SK-N-SH (cell line): ENCODE results near the gene FAM114A1. TPM values are rescaled to one million over a fixed set of nuclear protein-coding genes. Genes with fewer than 3 reads are reported as not detected.
A peak's percentile ranks its signal among the peaks of the same experiment; 100 is the strongest.

Source experiments
- CTCF ChIA-PET: fragments of 300-600, 350-600 bp; formaldehyde crosslinking; extraction: SDS; loops from one replicate; lab custom pipeline; 2021; lab: Yijun Ruan, JAX
- POLR2A ChIA-PET: fragments of 350-600 bp; sonication (Branson Sonifier 250); formaldehyde crosslinking; extraction: SDS; loops from one replicate; lab custom pipeline; 2020; ENCODE audit warnings: antibody characterized with exemption, inconsistent platforms; lab: Yijun Ruan, JAX
- DNase-seq: peaks from one replicate; pipeline ENCODE4 v3.0.0; 2012
- H2AFZ ChIP-seq: fragments of 200-600 bp; sonication (generic); 2 replicates; pipeline ENCODE4 v1.8.1; 2016; ENCODE audit warnings: antibody characterized with exemption, mild to moderate bottlenecking, low read depth
- H3F3A ChIP-seq: fragments of 200-600 bp; sonication (generic); replicated peaks from 2 replicates; pipeline ENCODE3; 2016; ENCODE audit warnings: antibody characterized with exemption, mild to moderate bottlenecking; ENCODE audit not compliant: insufficient read depth
- H3K27ac ChIP-seq, 2 experiments: fragments of 200-500 bp in 1 of 2; fragments of 200-600 bp in 1 of 2; sonication (Bioruptor generic) in 1 of 2; sonication (generic), shearing (Covaris generic) in 1 of 2; 2 replicates each; pipeline versions ENCODE4 v1.5.1 to v1.6.1; 2014 to 2016; ENCODE audit warnings: low read depth in 2 of 2, inconsistent platforms in 1 of 2, low read length in 1 of 2, mild to moderate bottlenecking in 1 of 2, mixed read lengths in 1 of 2
- H3K27me3 ChIP-seq: fragments of 200-600 bp; sonication (generic), shearing (Covaris generic); 2 replicates; pipeline ENCODE4 v1.6.1; 2016; ENCODE audit warnings: mixed run types; ENCODE audit not compliant: insufficient read depth
- H3K36me3 ChIP-seq, 2 experiments: fragments of 200-500 bp in 1 of 2; fragments of 200-600 bp in 1 of 2; sonication (Bioruptor generic) in 1 of 2; sonication (generic) in 1 of 2; replicated peaks in 1 of 2; 2 replicates each; pipeline versions ENCODE3 to v1.5.1; 2014 to 2016; ENCODE audit warnings: low read length in 1 of 2, mild to moderate bottlenecking in 1 of 2; ENCODE audit not compliant: insufficient read depth in 2 of 2, control insufficient read depth in 1 of 2
- H3K4me1 ChIP-seq, 2 experiments: fragments of 200-500 bp in 1 of 2; fragments of 200-600 bp in 1 of 2; sonication (Bioruptor generic) in 1 of 2; sonication (generic), shearing (Covaris generic) in 1 of 2; 2 replicates each; pipeline versions ENCODE4 v1.5.1 to v1.6.1; 2014 to 2016; ENCODE audit warnings: low read depth in 1 of 2, low read length in 1 of 2, mixed run types in 1 of 2; ENCODE audit not compliant: insufficient read depth in 2 of 2, control insufficient read depth in 1 of 2
- H3K4me2 ChIP-seq: fragments of 200-600 bp; sonication (generic), shearing (Covaris generic); 2 replicates; pipeline ENCODE4 v1.6.1; 2017; ENCODE audit warnings: mixed run types
- H3K4me3 ChIP-seq, 2 experiments: fragments of 200-500 bp in 1 of 2; fragments of 200-600 bp in 1 of 2; sonication (Bioruptor generic) in 1 of 2; sonication (generic), shearing (Covaris generic) in 1 of 2; 2 replicates each; pipeline versions ENCODE4 v1.5.1 to v1.8.1; 2014 to 2016; ENCODE audit warnings: low read depth in 2 of 2, inconsistent platforms in 1 of 2, low read length in 1 of 2, mild to moderate bottlenecking in 1 of 2, mixed read lengths in 1 of 2, moderate library complexity in 1 of 2
- H3K79me2 ChIP-seq: fragments of 200-600 bp; sonication (generic); 2 replicates; pipeline ENCODE4 v1.8.1; 2017; ENCODE audit warnings: mild to moderate bottlenecking; ENCODE audit not compliant: insufficient read depth
- H3K9ac ChIP-seq: fragments of 200-600 bp; sonication (generic); 2 replicates; pipeline ENCODE4 v1.6.1; 2017; ENCODE audit warnings: mixed run types
- H3K9me2 ChIP-seq: fragments of 200-600 bp; sonication (generic); 2 replicates; pipeline ENCODE4 v1.6.1; 2017; ENCODE audit warnings: mixed run types
- H3K9me3 ChIP-seq: fragments of 200-600 bp; sonication (generic); 2 replicates; pipeline ENCODE4 v1.6.1; 2017; ENCODE audit warnings: mixed run types, mild to moderate bottlenecking, moderate library complexity
- H4K20me1 ChIP-seq: fragments of 200-600 bp; sonication (generic); 2 replicates; pipeline ENCODE4 v1.6.1; 2017; ENCODE audit warnings: mild to moderate bottlenecking, mixed run types; ENCODE audit not compliant: insufficient read depth
- CHD2 ChIP-seq: fragments of 150-350 bp; IDR thresholded peaks from 2 replicates; pipeline ENCODE4 v1.6.1; 2018; ENCODE audit warnings: low read length; ENCODE audit not compliant: partially characterized antibody
- EP300 ChIP-seq, 2 experiments: IDR thresholded peaks; 2 replicates each; pipeline versions ENCODE4 v1.4.0 to v1.6.1; 2012; ENCODE audit warnings: borderline replicate concordance in 1 of 2, low read depth in 1 of 2, low read length in 1 of 2
- EZH2phosphoT487 ChIP-seq: fragments of 200-600 bp; sonication (generic); IDR thresholded peaks from 2 replicates; pipeline ENCODE4 v1.6.1; 2017; ENCODE audit warnings: low read depth, mixed run types, mild to moderate bottlenecking, antibody characterized with exemption, moderate library complexity, borderline replicate concordance
- FOXJ3 ChIP-seq: sonication (generic); formaldehyde crosslinking; IDR thresholded peaks from 2 replicates; pipeline ENCODE4 v1.5.1; 2020; ENCODE audit warnings: mild to moderate bottlenecking, missing genetic modification reagents
- GABPA ChIP-seq: IDR thresholded peaks from 2 replicates; pipeline ENCODE4 v1.4.0; 2012; ENCODE audit warnings: low read depth, mild to moderate bottlenecking
- MEF2A ChIP-seq: IDR thresholded peaks from 2 replicates; pipeline ENCODE4 v1.4.0; 2012; ENCODE audit warnings: low read depth, borderline replicate concordance
- NFIC ChIP-seq: IDR thresholded peaks from 2 replicates; pipeline ENCODE4 v1.4.0; 2012; ENCODE audit warnings: borderline replicate concordance
- RAD21 ChIP-seq: IDR thresholded peaks from 2 replicates; pipeline ENCODE4 v1.6.1; 2012; ENCODE audit warnings: mild to moderate bottlenecking, low read length
- SMC3 ChIP-seq: IDR thresholded peaks from 2 replicates; pipeline ENCODE4 v1.6.1; 2012; ENCODE audit warnings: low read depth, low read length, improper control_type of control experiment
- TAF1 ChIP-seq: IDR thresholded peaks from 2 replicates; pipeline ENCODE4 v1.6.1; 2012; ENCODE audit warnings: low read depth, mild to moderate bottlenecking, low read length, moderate library complexity, borderline replicate concordance
- ZBTB33 ChIP-seq: IDR thresholded peaks from 2 replicates; pipeline ENCODE4 v1.4.0; 2012; ENCODE audit warnings: low read depth, borderline replicate concordance
- WGBS: methylation state at CpG from one replicate; pipeline ENCODE4 v1.1.6; 2017; ENCODE audit warnings: low lambda C conversion rate; 5-methylcytosine and 5-hydroxymethylcytosine counted together
- polyA plus RNA-seq, 3 experiments: library from polyadenylated mRNA; depleted of rRNA; stranded (reverse); fragments of >200 nt; gene quantifications; 2 replicates each; pipeline ENCODE4 v1.2.3, GENCODE V29; 2012
- TF ChIP-seq, protein P1 (sequence below): IDR thresholded peaks from 2 replicates; pipeline ENCODE4; 2012
- TF ChIP-seq, protein P2 (sequence below): fragments of 200-600 bp; sonication (generic); IDR thresholded peaks from 2 replicates; pipeline ENCODE4 v1.6.1; 2017; ENCODE audit warnings: antibody characterized with exemption, mild to moderate bottlenecking, moderate library complexity

The FAM114A1 gene
- polyA plus RNA-seq, 1 of the 3 experiments (the other 2 are of a cell fraction) = 54.2 TPM

DNA sequence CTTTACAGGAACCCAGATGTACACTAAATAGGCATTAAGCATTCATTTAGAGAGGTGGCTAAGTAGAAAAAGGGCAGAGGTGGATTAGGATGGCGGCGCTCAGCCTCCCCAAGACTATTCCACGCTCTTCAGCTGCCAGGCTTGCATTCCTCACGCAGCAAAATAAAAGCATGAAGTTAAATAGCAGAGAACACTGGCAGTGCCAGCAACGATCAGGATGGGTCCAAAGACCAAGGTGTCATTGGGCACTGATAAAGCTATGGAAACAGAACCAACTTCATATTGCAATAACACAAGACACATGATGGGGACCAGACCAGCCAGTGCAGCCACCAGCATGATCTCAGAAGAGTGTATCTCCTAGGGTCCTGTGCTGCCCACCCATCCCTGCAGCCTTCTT lies 122.6 kb downstream of the FAM114A1 start (continued):
- TF ChIP-seq NFIC (no peak), SMC3 (no peak), MEF2A (no peak), TAF1 (no peak), GABPA (no peak), FOXJ3 (CRISPR knock-in tag) (no peak), EP300 (IDR thresholded peaks at IDR 0.05; ENCODE audit: borderline replicate concordance in 1 of 2, low read depth in 1 of 2, low read length in 1 of 2) (no peak)
- TF ChIP-seq, all 33 proteins: peak for 0

- Histone ChIP-seq H3K27ac (no peak overlapping the region), H2AFZ (no peak overlapping the region), H3K4me3 (no peak overlapping the region), H3K9me3 (no peaks in the 10 kb centered on the region), H3K4me2 (no peak overlapping the region), H3K27me3 (no peaks in the 10 kb centered on the region), H3F3A (no peaks in the 10 kb centered on the region), H4K20me1 (no peaks in the 10 kb centered on the region), H3K9me2 (no peaks in the 10 kb centered on the region), H3K4me1 (no peaks in the 10 kb centered on the region), H3K9ac (no peak overlapping the region), H3K79me2 (no peaks in the 10 kb centered on the region), H3K36me3 (no peaks in the 10 kb centered on the region)
- WGBS = 83% methylated on average over 3 of the region's 3 CpGs
- DNase-seq = no peak
- ChIA-PET POLR2A (no interaction called here), CTCF (interaction anchor here (0.9 to 1.4 kb wide), 2 partner anchors 12 to 87 kb away, joined by 4 read pairs; no protein-coding TSS in a partner anchor)
- TF ChIP-seq CHD2 (no peak), RAD21 (peak; percentile 50), EZH2phosphoT487 (no peak), SMC3 (peak; percentile 15; the same call in 1 of the 2 replicates), ZBTB33 (no peak)
- TF ChIP-seq, protein P1, sequence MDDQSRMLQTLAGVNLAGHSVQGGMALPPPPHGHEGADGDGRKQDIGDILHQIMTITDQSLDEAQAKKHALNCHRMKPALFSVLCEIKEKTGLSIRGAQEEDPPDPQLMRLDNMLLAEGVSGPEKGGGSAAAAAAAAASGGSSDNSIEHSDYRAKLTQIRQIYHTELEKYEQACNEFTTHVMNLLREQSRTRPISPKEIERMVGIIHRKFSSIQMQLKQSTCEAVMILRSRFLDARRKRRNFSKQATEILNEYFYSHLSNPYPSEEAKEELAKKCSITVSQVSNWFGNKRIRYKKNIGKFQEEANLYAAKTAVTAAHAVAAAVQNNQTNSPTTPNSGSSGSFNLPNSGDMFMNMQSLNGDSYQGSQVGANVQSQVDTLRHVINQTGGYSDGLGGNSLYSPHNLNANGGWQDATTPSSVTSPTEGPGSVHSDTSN = no peak
- TF ChIP-seq, protein P2, sequence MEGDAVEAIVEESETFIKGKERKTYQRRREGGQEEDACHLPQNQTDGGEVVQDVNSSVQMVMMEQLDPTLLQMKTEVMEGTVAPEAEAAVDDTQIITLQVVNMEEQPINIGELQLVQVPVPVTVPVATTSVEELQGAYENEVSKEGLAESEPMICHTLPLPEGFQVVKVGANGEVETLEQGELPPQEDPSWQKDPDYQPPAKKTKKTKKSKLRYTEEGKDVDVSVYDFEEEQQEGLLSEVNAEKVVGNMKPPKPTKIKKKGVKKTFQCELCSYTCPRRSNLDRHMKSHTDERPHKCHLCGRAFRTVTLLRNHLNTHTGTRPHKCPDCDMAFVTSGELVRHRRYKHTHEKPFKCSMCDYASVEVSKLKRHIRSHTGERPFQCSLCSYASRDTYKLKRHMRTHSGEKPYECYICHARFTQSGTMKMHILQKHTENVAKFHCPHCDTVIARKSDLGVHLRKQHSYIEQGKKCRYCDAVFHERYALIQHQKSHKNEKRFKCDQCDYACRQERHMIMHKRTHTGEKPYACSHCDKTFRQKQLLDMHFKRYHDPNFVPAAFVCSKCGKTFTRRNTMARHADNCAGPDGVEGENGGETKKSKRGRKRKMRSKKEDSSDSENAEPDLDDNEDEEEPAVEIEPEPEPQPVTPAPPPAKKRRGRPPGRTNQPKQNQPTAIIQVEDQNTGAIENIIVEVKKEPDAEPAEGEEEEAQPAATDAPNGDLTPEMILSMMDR = peak; percentile 35; the same call in 1 of the 2 replicates
Observed at GRCh38 chr4:38993683-38994082, 126.1 kb downstream of the FAM114A1 start.
